Fibroblast of villous mesenchyme (primary cell): Measurements from ENCODE around the gene NCCRP1. TPM values are rescaled to one million over a fixed set of nuclear protein-coding genes. Genes with fewer than 3 reads are reported as not detected.
A peak's percentile ranks its signal among the peaks of the same experiment; 100 is the strongest.

Experiments used
- DNase-seq: peaks from one replicate; pipeline ENCODE4 v3.0.0-alpha.2; 2010; ENCODE audit warnings: low read depth
- H3K4me3 ChIP-seq: 2 replicates; pipeline ENCODE4 v1.5.1; 2011; ENCODE audit warnings: low read depth, mild to moderate bottlenecking, low read length
- total RNA-seq: library from RNA; depleted of rRNA; stranded (reverse); fragments of >200 nt; gene quantifications from 2 replicates; pipeline ENCODE4 v1.2.3, GENCODE V29; 2012
- TF ChIP-seq, protein P1 (sequence below): IDR thresholded peaks from 2 replicates; pipeline ENCODE4 v1.5.1; 2012; ENCODE audit warnings: low read depth, mild to moderate bottlenecking, low read length; ENCODE audit not compliant: insufficient read depth

Gene NCCRP1
- total RNA-seq, 1 donor, result not detected

DNA sequence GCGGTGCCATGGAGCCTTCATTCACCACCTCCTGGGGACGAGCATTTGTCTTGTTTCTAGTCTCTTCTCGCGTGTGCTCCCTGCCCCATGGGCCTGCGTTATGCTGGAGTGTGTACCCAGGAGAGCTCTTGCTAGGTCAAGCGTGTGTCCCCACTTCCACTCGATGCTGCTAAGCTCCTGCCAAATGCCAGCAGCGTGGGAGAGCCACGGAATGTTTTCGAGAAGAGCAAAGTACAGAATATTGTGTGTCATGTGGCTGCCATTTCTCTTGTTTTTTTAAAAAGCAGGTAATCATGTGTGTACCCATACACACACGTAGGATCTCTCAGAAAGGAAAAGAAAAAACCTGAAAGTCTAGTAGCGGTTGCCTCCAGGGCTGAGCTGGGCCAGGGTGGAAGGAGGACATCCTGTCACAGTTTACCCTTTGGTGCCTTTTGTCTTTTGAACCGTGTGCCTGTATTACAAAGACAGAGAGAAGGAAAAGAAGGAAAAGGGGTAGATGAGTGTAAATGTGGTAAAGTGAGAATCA is 42.6 kb upstream of the NCCRP1 start:
- no peak for DNase-seq
- no peak overlapping the region for H3K4me3 ChIP-seq
- TF ChIP-seq, protein P1, sequence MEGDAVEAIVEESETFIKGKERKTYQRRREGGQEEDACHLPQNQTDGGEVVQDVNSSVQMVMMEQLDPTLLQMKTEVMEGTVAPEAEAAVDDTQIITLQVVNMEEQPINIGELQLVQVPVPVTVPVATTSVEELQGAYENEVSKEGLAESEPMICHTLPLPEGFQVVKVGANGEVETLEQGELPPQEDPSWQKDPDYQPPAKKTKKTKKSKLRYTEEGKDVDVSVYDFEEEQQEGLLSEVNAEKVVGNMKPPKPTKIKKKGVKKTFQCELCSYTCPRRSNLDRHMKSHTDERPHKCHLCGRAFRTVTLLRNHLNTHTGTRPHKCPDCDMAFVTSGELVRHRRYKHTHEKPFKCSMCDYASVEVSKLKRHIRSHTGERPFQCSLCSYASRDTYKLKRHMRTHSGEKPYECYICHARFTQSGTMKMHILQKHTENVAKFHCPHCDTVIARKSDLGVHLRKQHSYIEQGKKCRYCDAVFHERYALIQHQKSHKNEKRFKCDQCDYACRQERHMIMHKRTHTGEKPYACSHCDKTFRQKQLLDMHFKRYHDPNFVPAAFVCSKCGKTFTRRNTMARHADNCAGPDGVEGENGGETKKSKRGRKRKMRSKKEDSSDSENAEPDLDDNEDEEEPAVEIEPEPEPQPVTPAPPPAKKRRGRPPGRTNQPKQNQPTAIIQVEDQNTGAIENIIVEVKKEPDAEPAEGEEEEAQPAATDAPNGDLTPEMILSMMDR, result no peak

DNA sequence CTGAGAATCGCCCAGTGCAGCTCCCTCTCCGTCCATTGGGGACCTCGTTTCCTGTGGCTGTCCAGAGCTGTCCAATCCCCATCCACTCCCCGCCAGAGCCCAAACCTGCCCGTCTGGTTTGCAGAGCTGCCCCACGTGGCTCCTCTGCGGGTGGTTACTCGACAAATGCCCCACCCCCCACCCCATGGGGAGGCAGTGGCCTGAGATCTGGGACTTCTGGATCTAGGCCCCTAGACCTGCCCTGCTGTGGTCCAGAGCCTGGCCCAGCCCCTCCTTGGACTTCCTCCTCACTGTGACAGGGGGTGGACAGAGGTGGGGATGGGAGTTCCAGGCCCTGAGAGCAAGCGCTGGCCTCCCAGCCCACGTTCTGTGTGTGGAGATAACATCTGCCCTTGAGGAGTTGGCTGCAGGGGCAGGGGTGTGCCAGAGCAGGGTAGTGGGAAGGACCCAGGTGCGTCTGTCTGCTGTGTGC is 42.1 kb upstream of the NCCRP1 start:
- TF ChIP-seq, protein P1, result no peak
- no peak overlapping the region for H3K4me3 ChIP-seq
- no peak for DNase-seq

DNA sequence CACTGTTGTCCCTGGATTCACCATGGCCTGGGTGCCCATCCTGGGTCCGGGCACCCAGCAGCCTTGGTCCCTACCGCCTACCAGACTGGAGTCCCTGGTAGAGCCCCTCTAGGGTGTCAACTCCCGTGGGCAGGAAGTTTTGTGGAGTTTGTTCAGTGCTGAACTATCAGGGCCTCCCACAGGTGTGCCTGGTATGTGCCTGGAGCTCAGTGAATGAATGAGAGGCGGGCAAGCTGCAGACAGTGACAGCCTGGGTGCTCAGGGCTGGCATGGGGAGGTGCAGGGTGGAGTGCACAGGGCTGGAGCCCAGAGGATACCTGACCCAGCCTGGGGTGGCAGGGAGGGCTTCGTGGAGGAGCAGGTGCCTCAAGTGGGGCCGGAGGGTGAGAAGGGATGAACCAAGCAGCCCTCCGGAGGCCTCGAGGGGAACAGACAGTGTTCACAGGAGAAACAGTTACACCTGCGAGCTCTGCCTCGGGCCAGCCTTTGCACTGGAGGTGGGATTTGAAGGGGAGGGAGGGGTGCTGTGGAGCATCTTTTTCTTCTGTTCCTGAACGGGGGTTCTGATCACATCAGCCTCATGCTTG is 41.6 kb upstream of the NCCRP1 start:
- DNase-seq, result no peak
- TF ChIP-seq, protein P1, result no peak
- no peak overlapping the region for H3K4me3 ChIP-seq

DNA sequence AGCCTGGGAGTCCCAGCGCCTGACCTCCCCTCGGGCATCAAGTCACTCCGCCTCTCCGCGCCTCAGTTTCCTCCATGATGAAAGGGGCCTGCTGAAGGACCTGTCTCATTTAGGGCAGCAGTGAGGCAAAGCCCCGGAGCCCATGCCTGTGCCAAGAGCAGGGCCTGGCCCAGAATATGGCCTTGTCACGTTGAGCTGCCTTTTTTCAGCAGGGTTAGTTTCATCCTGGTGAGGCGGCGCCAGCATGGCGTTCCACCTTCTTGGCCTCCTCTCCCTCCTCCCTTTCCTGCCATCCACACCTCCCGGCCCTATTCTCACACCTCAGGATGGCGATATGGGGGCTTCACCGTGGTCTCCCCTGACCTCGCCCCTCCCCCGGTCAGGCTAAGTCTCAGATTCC is 41.0 kb upstream of the NCCRP1 start:
- no peak for DNase-seq
- TF ChIP-seq, protein P1, result no peak
- no peak overlapping the region for H3K4me3 ChIP-seq

DNA sequence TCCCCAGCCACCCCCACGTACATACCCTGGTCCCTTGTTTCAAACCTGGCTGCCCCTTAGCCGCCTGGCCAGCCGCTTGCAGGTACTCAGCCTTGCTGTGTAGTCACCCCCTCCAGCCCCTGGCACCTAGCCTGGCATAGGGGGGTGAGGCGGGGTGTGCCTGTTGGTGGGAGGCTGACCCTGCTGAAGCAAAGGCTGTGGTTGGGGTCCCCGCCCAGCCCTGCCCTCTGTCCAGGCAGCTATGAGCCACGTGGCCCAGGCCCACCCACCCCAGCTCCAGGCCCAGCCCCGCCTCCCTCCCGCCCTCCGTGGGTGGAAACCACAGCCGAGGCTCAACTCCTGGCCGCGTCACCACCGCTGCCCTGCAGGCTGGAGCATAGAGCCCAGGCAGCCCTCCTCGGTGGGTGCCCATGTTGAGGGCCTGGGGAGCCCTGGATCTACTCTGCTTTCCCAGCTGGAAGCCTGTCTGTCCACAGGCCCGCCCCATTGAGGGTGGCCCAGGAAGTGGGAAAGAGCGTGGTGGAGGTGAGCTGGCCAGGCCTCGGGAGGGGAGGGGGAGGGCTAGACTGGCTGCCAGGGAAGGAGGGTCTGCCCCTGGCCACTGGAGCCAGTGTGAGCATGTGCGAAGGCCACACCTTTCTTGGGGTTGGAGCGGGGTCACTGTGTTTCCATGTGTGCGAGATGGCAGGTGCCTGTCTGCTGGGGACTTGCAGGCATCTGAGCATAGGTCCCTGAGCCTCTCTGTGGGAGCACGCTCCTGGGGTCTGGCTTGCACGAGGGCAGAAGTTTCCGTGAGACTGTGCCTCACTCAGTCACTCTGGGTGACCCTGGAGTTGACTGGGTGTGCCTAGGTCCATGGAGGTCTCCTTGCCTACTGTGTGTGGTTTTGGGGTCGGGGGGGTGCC is 40.2 kb upstream of the NCCRP1 start:
- H3K4me3 ChIP-seq, result peak overlapping the region; percentile 27
- TF ChIP-seq, protein P1, result no peak
- DNase-seq, result peak; percentile 23

DNA sequence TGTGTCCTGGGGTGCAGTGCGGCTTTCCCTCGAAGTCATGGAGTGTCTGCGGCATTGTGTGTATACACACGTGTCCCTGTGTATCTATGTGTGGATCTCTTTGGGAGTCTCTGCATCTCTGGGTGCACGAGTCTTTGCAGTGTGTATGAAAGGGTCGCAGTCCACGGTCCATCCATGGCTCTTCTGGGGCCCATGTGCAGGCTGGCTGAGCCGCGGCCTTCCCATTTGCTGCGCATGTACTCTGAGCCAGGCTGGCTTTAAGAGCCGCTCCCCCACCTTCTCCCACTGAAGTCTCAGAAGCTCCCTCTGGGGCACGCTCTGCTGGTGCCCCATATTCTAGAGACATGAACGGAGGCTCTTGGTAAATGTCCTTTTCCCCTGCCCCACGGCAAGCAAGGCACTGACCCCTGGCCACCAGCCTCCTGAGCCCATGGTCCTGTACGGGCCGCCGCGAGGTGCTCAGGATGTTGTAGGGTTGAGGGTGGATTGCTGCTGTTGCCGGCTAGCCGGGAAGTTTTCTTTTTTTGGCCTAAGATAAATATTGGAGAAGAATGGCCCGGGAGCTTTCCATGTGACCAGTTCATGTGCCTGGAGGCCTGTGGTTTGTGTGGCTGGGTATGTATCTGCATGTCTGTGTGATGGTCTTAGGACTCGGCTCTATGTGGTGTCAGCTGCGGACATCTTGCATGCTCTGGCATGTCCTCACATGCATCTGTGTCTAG is 39.3 kb upstream of the NCCRP1 start:
- no peak for DNase-seq
- TF ChIP-seq, protein P1, result no peak
- no peak overlapping the region for H3K4me3 ChIP-seq
